ENCODE measurements around the gene NAALADL1.
"Not testable (repeated sequence)": the region's sequence is repeated elsewhere in the genome, so short reads cannot be mapped to it uniquely, and the experiment has no call there.

NAALADL1 gene

GRCh38 chr11:65045728-65046127 lies 12.6 kb downstream of the NAALADL1 start:
- no peak for DNase-seq

DNA sequence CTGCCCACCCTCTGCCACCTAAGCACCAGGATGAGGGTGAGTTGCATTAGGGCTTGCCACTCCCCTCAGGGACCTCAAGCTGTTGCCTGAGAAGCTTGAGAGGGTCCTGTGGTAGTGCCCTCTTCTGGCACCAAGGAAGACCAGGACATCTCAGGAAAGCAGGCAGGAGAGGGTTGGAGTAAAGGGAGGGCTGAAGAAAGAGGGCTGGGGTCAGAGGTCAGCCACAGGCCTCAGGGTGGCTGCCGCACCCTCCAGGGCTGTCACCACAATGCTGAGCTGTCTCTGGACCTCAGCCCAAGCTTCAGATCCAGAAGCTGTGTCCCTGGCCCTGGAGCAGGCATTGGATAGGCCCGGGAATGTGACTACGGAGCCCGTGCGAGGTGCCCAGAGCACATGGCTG lies 13.3 kb downstream of the NAALADL1 start:
- no peak for DNase-seq

GRCh38 chr11:65043881-65044501 lies 14.4 kb downstream of the NAALADL1 start:
- no peak for DNase-seq

- no peak for DNase-seq
These were observed 15.5 kb downstream of the NAALADL1 start for GRCh38 chr11:65042891-65043290.

DNA sequence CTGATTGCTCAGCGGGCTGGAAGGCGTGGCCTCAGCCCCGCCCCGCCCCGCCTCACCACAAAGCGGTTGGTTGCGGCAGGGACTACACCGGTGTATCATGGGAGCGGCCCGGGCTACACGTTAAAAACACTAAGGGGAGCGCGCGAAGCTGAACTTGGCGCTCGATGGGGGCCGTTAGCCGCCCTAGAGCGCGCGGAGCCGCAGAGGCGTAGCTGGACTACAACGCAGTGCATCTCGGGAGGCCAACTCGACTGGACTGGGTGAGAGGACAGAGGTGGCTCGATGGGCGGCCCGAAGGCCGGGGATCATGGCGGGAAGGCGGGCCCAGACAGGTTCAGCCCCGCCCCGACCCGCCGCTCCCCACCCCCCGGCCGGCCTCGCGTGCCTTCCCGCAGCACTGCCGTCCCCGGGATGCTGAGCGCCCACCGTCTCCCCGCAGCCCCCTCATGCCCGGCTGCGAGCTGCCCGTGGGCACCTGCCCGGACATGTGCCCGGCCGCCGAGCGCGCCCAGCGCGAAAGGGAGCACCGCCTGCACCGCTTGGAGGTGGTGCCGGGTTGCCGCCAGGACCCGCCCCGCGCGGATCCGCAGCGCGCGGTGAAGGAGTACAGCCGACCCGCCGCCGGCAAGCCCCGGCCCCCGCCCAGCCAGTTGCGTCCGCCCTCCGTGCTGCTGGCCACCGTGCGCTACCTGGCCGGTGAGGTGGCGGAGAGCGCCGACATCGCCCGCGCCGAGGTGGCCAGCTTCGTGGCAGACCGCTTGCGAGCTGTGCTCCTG lies 17.3 kb downstream of the NAALADL1 start, which contains the start of gene SAC3D1:
TSS of gene SAC3D1 (plus strand) at position 364 of the 776 bp plus-strand sequence. CDS start at position 447, 83 bp downstream.
- peak; percentile 98 for DNase-seq

DNA sequence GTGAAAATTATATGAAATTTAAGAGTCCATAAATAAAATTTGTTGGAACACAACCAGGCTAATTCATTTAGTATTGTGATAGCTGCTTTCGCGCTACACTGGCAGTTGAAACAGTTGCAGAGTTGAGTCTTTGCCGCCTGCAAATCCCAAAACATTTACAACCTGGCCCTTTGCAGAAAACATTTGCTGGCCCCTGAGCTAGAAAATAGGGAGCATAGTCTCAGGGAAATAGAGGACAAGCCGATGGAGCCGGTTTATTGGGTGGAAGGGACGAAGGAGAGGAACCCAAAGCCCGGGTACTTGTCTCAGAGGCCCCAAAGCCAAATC lies 17.9 kb downstream of the NAALADL1 start:
- no peak for DNase-seq

GRCh38 chr11:65036931-65037330 lies 21.4 kb downstream of the NAALADL1 start:
- DNase-seq, result no peak

GRCh38 chr11:65035579-65035978 lies 22.8 kb downstream of the NAALADL1 start:
- DNase-seq, result no peak

GRCh38 chr11:65034423-65034822 lies 23.9 kb downstream of the NAALADL1 start:
- no peak for DNase-seq

GRCh38 chr11:65032216-65032615 lies 26.1 kb downstream of the NAALADL1 start:
- DNase-seq, result no peak

GRCh38 chr11:65027213-65028067 lies 30.9 kb downstream of the NAALADL1 start, which contains the start of gene SNX15:
TSS of gene SNX15 (plus strand) at chr11:65027439. CDS start at chr11:65027538, 99 bp downstream.
- peak; percentile 98 for DNase-seq

- no peak for DNase-seq
These were observed 31.5 kb downstream of the NAALADL1 start for GRCh38 chr11:65026810-65027209.

- DNase-seq, result not testable (repeated sequence)
These were observed 34.9 kb downstream of the NAALADL1 start for GRCh38 chr11:65023502-65023901.

DNA sequence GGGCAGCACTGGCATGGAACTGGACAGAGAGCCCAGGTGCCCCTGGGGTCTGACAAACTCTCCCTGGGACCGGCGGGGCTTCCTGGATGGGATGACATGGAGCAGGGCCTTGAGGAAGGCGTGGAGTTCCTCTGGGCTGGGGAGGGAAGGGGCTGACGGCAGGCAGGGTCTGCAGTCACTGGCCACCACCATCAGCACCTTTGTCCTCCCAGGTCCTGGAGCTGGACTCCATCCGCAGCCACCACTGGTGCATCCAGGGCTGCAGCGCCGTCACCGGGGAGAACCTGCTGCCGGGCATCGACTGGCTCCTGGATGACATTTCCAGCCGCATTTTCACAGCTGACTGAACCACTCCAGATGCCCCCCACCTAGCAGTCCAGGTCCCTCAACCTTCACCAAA lies 36.8 kb downstream of the NAALADL1 start:
- DNase-seq, result no peak

- DNase-seq, result no peak
These were observed 37.4 kb downstream of the NAALADL1 start for GRCh38 chr11:65021003-65021402.

- DNase-seq, result no peak
These were observed 38.5 kb downstream of the NAALADL1 start for GRCh38 chr11:65019824-65020223.

DNA sequence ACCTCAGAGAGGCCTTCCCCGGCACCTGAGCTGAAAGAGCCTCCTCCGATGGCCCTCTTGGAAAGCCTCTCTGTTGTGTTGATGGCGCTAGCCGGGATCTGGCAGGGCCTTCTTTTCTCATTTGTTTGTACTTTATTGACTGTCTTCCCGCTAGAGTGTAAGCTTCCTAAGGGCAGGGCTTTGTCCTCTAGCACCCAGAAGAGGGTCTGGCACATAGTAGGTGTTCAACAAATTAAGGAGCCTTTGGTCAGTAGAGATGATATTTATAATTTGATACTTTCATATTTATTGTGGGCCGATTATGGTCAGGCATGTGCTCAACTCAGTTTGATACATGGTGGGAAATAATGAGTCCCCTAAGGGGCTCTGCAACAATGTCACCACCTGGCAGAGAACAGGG lies 40.4 kb downstream of the NAALADL1 start:
- DNase-seq, result no peak

- no peak for DNase-seq
These were observed 41.6 kb downstream of the NAALADL1 start for GRCh38 chr11:65016705-65017104.

GRCh38 chr11:65014726-65015227 lies 43.6 kb downstream of the NAALADL1 start:
- no peak for DNase-seq

- DNase-seq, result peak; percentile 90
These were observed 44.2 kb downstream of the NAALADL1 start, which contains the start of gene ARL2 for GRCh38 chr11:65013888-65014725. TSS of gene ARL2 (plus strand) at chr11:65014160. CDS start at chr11:65014208, 48 bp downstream.

GRCh38 chr11:65013130-65013887 lies 45.0 kb downstream of the NAALADL1 start:
- DNase-seq, result peak; percentile 82

All from NCI-H526 treated with DMSO at 0.1 percent for 48 hours (cell line).